Spinal cord (tissue), 10 donors: Measurements from ENCODE around the gene CPA2. TPM values are rescaled to one million over a fixed set of nuclear protein-coding genes. Genes with fewer than 3 reads are reported as not detected.

ENCODE experiments used
- DNase-seq, 6 donors: peaks; one replicate each; pipeline versions ENCODE4 v3.0.0 to v3.0.0-alpha.2; 2013 to 2015; ENCODE audit warnings: low spot score in 6 of 6, low read depth in 4 of 6
- H3K27ac ChIP-seq: one replicate; pipeline ENCODE4 v1.5.1; 2013; ENCODE audit warnings: low read depth, low read length, control low read depth
- H3K27me3 ChIP-seq: one replicate; pipeline ENCODE4 v1.6.1; 2013; ENCODE audit warnings: low read length; ENCODE audit not compliant: control insufficient read depth, insufficient read depth
- H3K36me3 ChIP-seq: one replicate; pipeline ENCODE4 v1.6.1; 2013; ENCODE audit warnings: low read length; ENCODE audit not compliant: control insufficient read depth, insufficient read depth
- H3K4me1 ChIP-seq: one replicate; pipeline ENCODE4 v1.6.1; 2013; ENCODE audit warnings: low read length; ENCODE audit not compliant: control insufficient read depth, insufficient read depth
- H3K4me3 ChIP-seq: one replicate; pipeline ENCODE4 v1.5.1; 2013; ENCODE audit warnings: low read depth, low read length, control low read depth
- H3K9me3 ChIP-seq: one replicate; pipeline ENCODE4 v1.6.1; 2013; ENCODE audit warnings: low read length; ENCODE audit not compliant: control insufficient read depth, insufficient read depth
- WGBS: methylation state at CpG from one replicate; pipeline ENCODE4 v1.1.5; 2013; ENCODE audit warnings: missing lambda C conversion rate; ENCODE audit not compliant: insufficient coverage; 5-methylcytosine and 5-hydroxymethylcytosine counted together
- polyA plus RNA-seq, 2 donors: library from polyadenylated mRNA; unstranded; fragments of 120-200 nt; gene quantifications; one replicate each; pipeline ENCODE4 v1.2.1, GENCODE V29; 2013; ENCODE audit not compliant: insufficient read length in 2 of 2
- total RNA-seq, 2 donors: library from RNA; depleted of rRNA in 1 of 2; stranded (reverse); fragments of 120-200 nt in 1 of 2; fragments of >200 nt in 1 of 2; gene quantifications; one replicate each; pipeline versions ENCODE4 v1.2.3 to v1.2.4, GENCODE V29; 2013 to 2014
- donor health status: healthy.

The CPA2 gene
- total and polyA plus RNA-seq, 4 donors: 0.21 to 0.39 (median 0.35) TPM; not detected in 1

GRCh38 chr7:130277763-130278643, 11.3 kb downstream of the CPA2 start:
- no peaks in the 10 kb centered on the region for H3K27me3 ChIP-seq
- peaks cover 19% of the 10 kb centered on the region for H3K4me1 ChIP-seq
- no peak overlapping the region for H3K4me3 ChIP-seq
- DNase-seq: peak in 4 of 6 donors; percentile 53 to 96 (median 80)
- WGBS: 95% methylated on average over 5 of the region's 15 CpGs
- H3K9me3 ChIP-seq: no peaks in the 10 kb centered on the region
- H3K27ac ChIP-seq: peak overlapping the region; percentile 93
- H3K36me3 ChIP-seq: no peaks in the 10 kb centered on the region

- no peaks in the 10 kb centered on the region for H3K27me3 ChIP-seq
- peaks cover 17% of the 10 kb centered on the region for H3K4me1 ChIP-seq
- peak in 2 of 6 donors; percentile 38 to 66 for DNase-seq
- peak overlapping the region; percentile 93 for H3K27ac ChIP-seq
- no peaks in the 10 kb centered on the region for H3K9me3 ChIP-seq
- H3K4me3 ChIP-seq: no peak overlapping the region
- H3K36me3 ChIP-seq: no peaks in the 10 kb centered on the region
These were observed 12.2 kb downstream of the CPA2 start for GRCh38 chr7:130278860-130279259.

GRCh38 chr7:130279286-130279685, 12.6 kb downstream of the CPA2 start:
- 86% methylated on average over 2 of the region's 2 CpGs for WGBS
- no peak for DNase-seq
- Histone ChIP-seq H3K36me3 (no peaks in the 10 kb centered on the region), H3K27me3 (no peaks in the 10 kb centered on the region), H3K27ac (peak overlapping the region; percentile 93), H3K4me3 (no peak overlapping the region), H3K9me3 (no peaks in the 10 kb centered on the region), H3K4me1 (peaks cover 14% of the 10 kb centered on the region)

- no peaks in the 10 kb centered on the region for H3K9me3 ChIP-seq
- peak overlapping the region; percentile 93 for H3K27ac ChIP-seq
- no peak for DNase-seq
- no peaks in the 10 kb centered on the region for H3K36me3 ChIP-seq
- WGBS: no CpG with 5 or more reads among the region's 1 CpG
- H3K27me3 ChIP-seq: no peaks in the 10 kb centered on the region
- peaks cover 13% of the 10 kb centered on the region for H3K4me1 ChIP-seq
- H3K4me3 ChIP-seq: no peak overlapping the region
These were observed 13.2 kb downstream of the CPA2 start for GRCh38 chr7:130279906-130280305.

- Histone ChIP-seq H3K27ac (no peak overlapping the region), H3K4me1 (peaks cover 7% of the 10 kb centered on the region), H3K36me3 (no peaks in the 10 kb centered on the region), H3K4me3 (no peak overlapping the region), H3K27me3 (no peaks in the 10 kb centered on the region), H3K9me3 (no peaks in the 10 kb centered on the region)
- no peak for DNase-seq
- 78% methylated on average over 1 of the region's 1 CpG for WGBS
These were observed 14.6 kb downstream of the CPA2 start for GRCh38 chr7:130281260-130281659.

- WGBS: 100% methylated on average over 1 of the region's 1 CpG
- DNase-seq: no peak
- Histone ChIP-seq H3K27me3 (no peaks in the 10 kb centered on the region), H3K4me3 (no peak overlapping the region), H3K4me1 (no peaks in the 10 kb centered on the region), H3K9me3 (no peaks in the 10 kb centered on the region), H3K27ac (no peak overlapping the region), H3K36me3 (no peaks in the 10 kb centered on the region)
These were observed 20.2 kb downstream of the CPA2 start for GRCh38 chr7:130286881-130287280.

GRCh38 chr7:130288168-130288567, 21.5 kb downstream of the CPA2 start:
- DNase-seq: no peak
- no peaks in the 10 kb centered on the region for H3K36me3 ChIP-seq
- H3K9me3 ChIP-seq: no peaks in the 10 kb centered on the region
- no peak overlapping the region for H3K4me3 ChIP-seq
- H3K27ac ChIP-seq: no peak overlapping the region
- WGBS: 83% methylated on average over 1 of the region's 4 CpGs
- no peaks in the 10 kb centered on the region for H3K4me1 ChIP-seq
- H3K27me3 ChIP-seq: no peaks in the 10 kb centered on the region

GRCh38 chr7:130288829-130289228, 22.2 kb downstream of the CPA2 start:
- no peaks in the 10 kb centered on the region for H3K36me3 ChIP-seq
- no peak overlapping the region for H3K27ac ChIP-seq
- 88% methylated on average over 5 of the region's 5 CpGs for WGBS

GRCh38 chr7:130289478-130289877, 22.8 kb downstream of the CPA2 start:
- no peak for DNase-seq
- Histone ChIP-seq H3K4me1 (peaks cover 2% of the 10 kb centered on the region), H3K4me3 (no peak overlapping the region), H3K27ac (no peak overlapping the region), H3K27me3 (no peaks in the 10 kb centered on the region), H3K36me3 (no peaks in the 10 kb centered on the region), H3K9me3 (no peaks in the 10 kb centered on the region)
- WGBS: 95% methylated on average over 9 of the region's 9 CpGs

More at GRCh38 chr7:130288829-130289228, 22.2 kb downstream of the CPA2 start:
- no peaks in the 10 kb centered on the region for H3K27me3 ChIP-seq
- no peaks in the 10 kb centered on the region for H3K4me1 ChIP-seq
- no peak for DNase-seq
- no peaks in the 10 kb centered on the region for H3K9me3 ChIP-seq
- no peak overlapping the region for H3K4me3 ChIP-seq

- H3K27me3 ChIP-seq: no peaks in the 10 kb centered on the region
- no peak overlapping the region for H3K4me3 ChIP-seq
- H3K36me3 ChIP-seq: no peaks in the 10 kb centered on the region
- no peak for DNase-seq
- H3K9me3 ChIP-seq: no peaks in the 10 kb centered on the region
- no peak overlapping the region for H3K27ac ChIP-seq
- WGBS: 75% methylated on average over 5 of the region's 6 CpGs
- H3K4me1 ChIP-seq: peaks cover 3% of the 10 kb centered on the region
These were observed 24.1 kb downstream of the CPA2 start for GRCh38 chr7:130290745-130291144.
